GM12891 (cell line): ENCODE results near the gene PPDPF.

ENCODE experiments used
- PAX5 ChIP-seq: IDR thresholded peaks from 2 replicates; pipeline ENCODE4 v1.6.1; 2011; ENCODE audit warnings: low read length, moderate library complexity, mild to moderate bottlenecking; ENCODE audit not compliant: insufficient read depth, severe bottlenecking
- POLR2A ChIP-seq: IDR thresholded peaks from 2 replicates; pipeline ENCODE4 v1.6.1; 2011; ENCODE audit warnings: low read depth, low read length, control low read depth
- POLR2AphosphoS5 ChIP-seq: IDR thresholded peaks from 2 replicates; pipeline ENCODE4 v1.6.1; 2011; ENCODE audit warnings: low read depth, low read length, control low read depth
- POU2F2 ChIP-seq: IDR thresholded peaks from 2 replicates; pipeline ENCODE4 v1.6.1; 2011; ENCODE audit warnings: low read depth, mild to moderate bottlenecking, control low read depth, low read length, moderate library complexity
- SPI1 ChIP-seq: IDR thresholded peaks from 2 replicates; pipeline ENCODE4 v1.6.1; 2011; ENCODE audit warnings: low read depth, low read length, control low read depth
- TAF1 ChIP-seq: IDR thresholded peaks from 2 replicates; pipeline ENCODE4 v1.6.1; 2011; ENCODE audit warnings: low read depth, low read length, control low read depth

DNA sequence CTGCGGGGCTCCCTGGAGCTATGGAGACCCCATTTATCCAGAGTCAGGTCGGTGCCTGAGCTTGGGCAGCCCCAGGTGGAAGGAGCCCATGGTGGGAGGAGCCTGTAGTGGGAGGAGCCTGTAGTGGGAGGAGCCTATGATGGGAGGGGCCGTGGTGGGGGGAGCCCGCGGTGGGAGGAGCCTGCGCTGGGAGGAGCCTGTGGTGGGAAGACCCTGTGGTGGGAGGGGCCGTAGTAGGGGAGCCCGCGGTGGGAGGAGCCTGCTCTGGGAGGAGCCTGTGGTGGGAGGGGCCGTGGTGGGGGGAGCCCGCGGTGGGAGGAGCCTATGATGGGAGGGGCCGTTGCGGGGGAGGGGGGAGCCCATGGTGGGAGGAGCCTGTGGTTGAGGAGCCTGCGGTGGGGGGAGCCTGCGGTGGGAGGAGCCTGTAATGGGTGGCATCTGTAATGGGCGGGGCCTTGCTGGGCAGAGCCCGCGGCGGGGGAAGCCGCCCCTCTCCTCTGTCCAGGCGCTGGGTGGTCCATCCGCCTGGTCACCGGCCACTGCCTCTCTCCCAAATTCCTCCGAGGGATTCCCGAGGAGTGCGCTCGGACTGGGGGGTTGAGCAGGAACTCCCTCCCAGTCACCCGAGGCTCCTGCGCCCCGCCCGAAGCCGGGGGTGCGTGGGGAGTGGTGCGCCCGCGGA is 32.8 kb downstream of the PPDPF start:
- TF ChIP-seq PAX5 (no peak), POLR2A (no peak), POLR2AphosphoS5 (no peak), SPI1 (no peak), TAF1 (no peak), POU2F2 (no peak)
